NT2/D1 (cell line): ENCODE measurements around the gene NFIA.

ENCODE experiments used
- DNase-seq: peaks from one replicate; pipeline ENCODE4 v3.0.0-alpha.2; 2011; ENCODE audit warnings: low read depth, low spot score
- H3K27me3 ChIP-seq: 2 replicates; pipeline ENCODE4 v1.6.0; 2011; ENCODE audit warnings: mild to moderate bottlenecking; ENCODE audit not compliant: insufficient read length, insufficient read depth
- H3K36me3 ChIP-seq: 2 replicates; pipeline ENCODE4 v1.6.1; 2011; ENCODE audit warnings: mild to moderate bottlenecking, low read length, mixed read lengths; ENCODE audit not compliant: insufficient read depth, insufficient read length
- H3K4me1 ChIP-seq: 2 replicates; pipeline ENCODE4 v1.5.1; 2011; ENCODE audit not compliant: insufficient read depth, insufficient read length
- H3K4me3 ChIP-seq: 2 replicates; pipeline ENCODE4 v1.5.1; 2011; ENCODE audit warnings: low read depth; ENCODE audit not compliant: insufficient read length
- H3K9ac ChIP-seq: 2 replicates; pipeline ENCODE4 v1.6.0; 2011; ENCODE audit warnings: low read depth; ENCODE audit not compliant: insufficient read length
- H3K9me3 ChIP-seq: 2 replicates; pipeline ENCODE4 v1.5.1; 2011; ENCODE audit warnings: mild to moderate bottlenecking, low read length; ENCODE audit not compliant: insufficient read depth
- SUZ12 ChIP-seq: IDR thresholded peaks from 2 replicates; pipeline ENCODE4 v1.6.1; 2011; ENCODE audit not compliant: insufficient read length, insufficient read depth; ENCODE audit errors: extremely low read depth
- YY1 ChIP-seq: IDR thresholded peaks from 2 replicates; pipeline ENCODE4 v1.6.1; 2011; ENCODE audit not compliant: insufficient read length, insufficient read depth
- ZNF274 ChIP-seq: IDR thresholded peaks from 2 replicates; pipeline ENCODE4 v1.6.1; 2011; ENCODE audit warnings: mild to moderate bottlenecking, low read depth, low read length

NFIA gene

GRCh38 chr1:61082311-61083012 lies at the start of gene NFIA:
Gene NFIA, plus strand, starts transcription at chr1:61082561.
- peaks cover 75% of the 10 kb centered on the region for H3K27me3 ChIP-seq
- peak within 1 kb of the TSS; percentile 77 for H3K9ac ChIP-seq
- DNase-seq = peak; percentile 60
- H3K4me3 ChIP-seq = peak within 1 kb of the TSS; percentile 73
- no peaks in the 10 kb centered on the region for H3K36me3 ChIP-seq
- H3K9me3 ChIP-seq = no peaks in the 10 kb centered on the region
- TF ChIP-seq ZNF274 (no peak), YY1 (no peak), SUZ12 (no peak)
- H3K4me1 ChIP-seq = no peaks in the 10 kb centered on the region

DNA sequence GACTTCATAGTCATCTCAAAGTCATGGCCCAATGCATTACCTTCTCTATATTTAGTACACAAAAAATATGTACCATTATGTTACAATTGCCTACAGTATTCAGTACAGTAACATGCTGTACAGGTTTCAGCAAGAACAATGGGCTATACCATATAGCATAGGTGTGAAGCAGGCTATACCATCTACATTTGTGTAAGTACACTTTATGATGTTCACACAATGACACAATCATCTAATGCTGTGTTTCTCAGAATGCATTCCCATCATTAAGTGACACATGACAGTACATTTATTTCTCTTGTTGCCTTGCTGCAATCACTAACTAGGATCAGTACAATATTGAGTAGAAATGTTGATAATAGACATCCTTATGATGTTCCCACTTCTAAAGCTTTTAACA lies 46.5 kb upstream of the NFIA start:
- TF ChIP-seq YY1 = no peak
- TF ChIP-seq SUZ12 = no peak
- TF ChIP-seq ZNF274 = no peak
- Histone ChIP-seq H3K36me3 (no peaks in the 10 kb centered on the region), H3K4me3 (no peak overlapping the region), H3K27me3 (peaks cover under 1% of the 10 kb centered on the region), H3K4me1 (no peaks in the 10 kb centered on the region), H3K9me3 (0 out of 2 replicates have a peak, but pooled peaks cover 5% of the 10 kb centered on the region), H3K9ac (no peak overlapping the region)
- no peak for DNase-seq

DNA sequence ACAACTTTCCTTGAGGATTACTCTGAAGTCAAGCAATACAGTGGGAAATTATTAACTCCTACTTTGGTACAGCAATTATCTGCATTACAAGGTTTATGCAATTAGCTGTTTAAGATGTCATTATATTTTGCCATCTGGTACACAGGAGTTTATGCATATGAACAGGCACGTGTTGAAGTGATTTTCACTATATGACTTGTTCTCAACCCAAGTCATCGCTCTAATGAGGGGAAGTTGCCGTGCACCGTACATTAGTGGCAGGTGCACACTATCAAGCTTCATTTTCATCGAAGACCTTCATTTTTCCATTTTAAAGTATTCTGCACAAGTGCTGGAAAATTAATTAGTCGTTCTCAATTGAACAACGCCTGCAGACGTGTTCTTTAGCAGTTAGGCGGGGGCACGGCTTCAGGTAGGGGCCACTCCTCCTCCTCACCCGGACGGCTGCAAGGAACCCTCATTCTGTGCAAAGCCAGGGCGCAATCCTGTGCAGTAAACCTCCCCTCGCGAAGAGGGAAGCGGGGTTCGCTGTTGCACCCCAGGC lies 39.8 kb upstream of the NFIA start:
- Histone ChIP-seq H3K36me3 (no peaks in the 10 kb centered on the region), H3K4me1 (no peaks in the 10 kb centered on the region), H3K9me3 (no peaks in the 10 kb centered on the region), H3K27me3 (peaks cover 38% of the 10 kb centered on the region), H3K9ac (peak overlapping the region; percentile 81), H3K4me3 (peak overlapping the region; percentile 40)
- DNase-seq = no peak
- TF ChIP-seq SUZ12 = no peak
- no peak for TF ChIP-seq ZNF274
- no peak for TF ChIP-seq YY1

- TF ChIP-seq SUZ12 (no peak), YY1 (no peak), ZNF274 (no peak)
- H3K9ac ChIP-seq = peak overlapping the region; percentile 81
- peak overlapping the region; percentile 40 for H3K4me3 ChIP-seq
- peaks cover 38% of the 10 kb centered on the region for H3K27me3 ChIP-seq
- no peaks in the 10 kb centered on the region for H3K9me3 ChIP-seq
- H3K4me1 ChIP-seq = no peaks in the 10 kb centered on the region
- H3K36me3 ChIP-seq = no peaks in the 10 kb centered on the region
- peak; percentile 85 for DNase-seq
Observed at GRCh38 chr1:61043010-61043820, 39.1 kb upstream of the NFIA start.

DNA sequence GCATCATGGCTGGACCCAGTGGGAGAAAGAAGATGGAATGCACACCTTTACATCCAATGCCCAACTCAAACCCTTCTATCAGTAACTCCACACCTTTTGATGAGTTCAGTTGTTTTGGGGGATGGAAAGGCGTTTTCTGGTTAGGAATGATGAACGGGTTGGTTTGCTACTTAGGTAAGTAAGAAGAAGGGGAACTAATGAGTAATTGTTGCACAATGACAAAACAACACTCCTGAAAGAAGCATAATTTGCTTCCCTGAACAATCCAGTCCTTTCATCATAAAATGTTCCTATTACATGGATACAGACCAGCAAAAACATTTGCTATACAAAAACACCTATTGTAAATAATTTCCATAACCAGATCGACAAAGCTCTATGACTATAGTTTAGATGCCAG lies 35.9 kb upstream of the NFIA start:
- TF ChIP-seq ZNF274 (no peak), YY1 (no peak), SUZ12 (no peak)
- peaks cover 45% of the 10 kb centered on the region for H3K27me3 ChIP-seq
- H3K36me3 ChIP-seq = no peaks in the 10 kb centered on the region

DNA sequence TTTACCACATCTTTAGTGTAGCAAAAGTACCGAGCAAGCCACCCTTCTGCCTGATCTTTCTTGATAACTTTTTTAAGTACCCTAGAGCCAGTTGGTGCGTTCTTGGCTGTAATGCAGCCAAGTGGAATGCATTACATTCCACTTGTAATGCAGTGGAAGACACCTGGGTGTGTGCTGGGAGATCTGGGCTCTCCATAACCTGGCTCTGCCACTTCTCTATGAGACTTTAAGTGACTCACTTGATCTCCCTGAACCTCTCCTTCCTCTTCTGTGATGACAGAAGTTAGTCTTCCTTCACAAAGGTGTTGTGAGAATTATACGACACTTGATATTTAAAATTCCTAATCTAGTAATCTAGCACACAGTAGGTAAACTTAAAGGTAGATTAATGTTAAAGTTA lies 35.3 kb upstream of the NFIA start:
- Histone ChIP-seq H3K9me3 (no peaks in the 10 kb centered on the region), H3K36me3 (no peaks in the 10 kb centered on the region), H3K27me3 (peaks cover 48% of the 10 kb centered on the region), H3K9ac (no peak overlapping the region), H3K4me1 (peaks cover 3% of the 10 kb centered on the region), H3K4me3 (no peak overlapping the region)
- TF ChIP-seq SUZ12 (no peak), ZNF274 (no peak), YY1 (no peak)
- no peak for DNase-seq

More for the DNA sequence above, 35.9 kb upstream of the NFIA start:
- no peaks in the 10 kb centered on the region for H3K9me3 ChIP-seq
- H3K9ac ChIP-seq = no peak overlapping the region
- DNase-seq = no peak
- no peak overlapping the region for H3K4me3 ChIP-seq
- H3K4me1 ChIP-seq = peaks cover 3% of the 10 kb centered on the region

DNA sequence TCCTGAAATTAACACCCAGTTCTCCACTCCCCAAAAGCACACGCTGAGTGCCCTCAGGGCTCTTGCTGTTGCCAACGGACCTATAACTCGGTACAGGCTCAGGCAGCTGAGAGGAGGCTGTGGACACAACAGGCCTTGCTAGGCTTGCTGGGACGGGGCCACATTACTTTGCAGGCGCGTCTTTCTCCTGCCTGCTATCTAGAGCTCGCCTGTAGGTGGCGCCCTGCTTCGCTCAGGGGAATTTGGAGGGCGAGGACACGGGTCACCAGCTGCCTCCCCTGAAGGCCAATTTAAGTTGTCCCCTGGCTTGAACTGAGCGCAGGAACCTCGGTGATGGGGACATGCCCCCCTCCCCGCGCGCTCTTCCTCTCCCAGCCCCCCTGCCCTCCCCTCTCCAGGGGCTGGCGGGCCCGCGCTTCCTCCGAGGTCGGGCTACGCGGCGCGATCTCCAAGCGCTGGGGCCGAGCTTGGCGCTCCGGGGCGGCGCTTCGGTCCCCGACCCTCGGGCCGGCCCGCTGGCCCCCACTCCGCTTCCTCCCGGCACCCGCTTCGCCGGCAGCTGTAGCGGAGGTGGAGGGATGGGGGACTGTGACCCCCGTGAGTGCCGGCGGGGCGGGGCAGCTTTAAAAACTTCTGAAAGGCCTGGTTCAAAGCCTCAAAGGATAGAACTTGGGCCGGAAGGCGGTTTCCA lies 32.4 kb upstream of the NFIA start:
- no peaks in the 10 kb centered on the region for H3K36me3 ChIP-seq
- no peaks in the 10 kb centered on the region for H3K9me3 ChIP-seq
- peak overlapping the region; percentile 44 for H3K9ac ChIP-seq
- H3K27me3 ChIP-seq = peaks cover 48% of the 10 kb centered on the region
- DNase-seq = peak; percentile 94
- no peak for TF ChIP-seq YY1
- H3K4me3 ChIP-seq = peak overlapping the region; percentile 50
- peaks cover 3% of the 10 kb centered on the region for H3K4me1 ChIP-seq
